ENCODE data around the gene TMEM242. TPM values are rescaled to one million over a fixed set of nuclear protein-coding genes. Genes with fewer than 3 reads are reported as not detected.

The TMEM242 gene
- total and polyA plus RNA-seq, 10 of the 15 experiments (the other 5 are each of a cell fraction or from before 2014, with no cell fraction given), result 2.8 to 9.8 (median 5.5) TPM

GRCh38 chr6:157372501-157373280 is 49.4 kb upstream of the TMEM242 start:
- peaks cover 15% of the 10 kb centered on the region for H3K4me1 ChIP-seq (ENCODE audit: control insufficient read depth, insufficient read depth, low read length)
- no peak for ATAC-seq
- TF ChIP-seq ZBTB33 (IDR thresholded peaks at IDR 0.05) (no peak), TAF1 (IDR thresholded peaks at IDR 0.05; ENCODE audit: borderline replicate concordance, low read depth, low read length) (no peak), BCLAF1 (IDR thresholded peaks at IDR 0.05) (no peak), SMAD1 (IDR thresholded peaks at IDR 0.05; ENCODE audit: low read depth, partially characterized antibody) (no peak), TBL1XR1 (IDR thresholded peaks at IDR 0.05; ENCODE audit: low read depth, low read length) (no peak), SMARCA5 (IDR thresholded peaks at IDR 0.05) (no peak), RAD21 (IDR thresholded peaks at IDR 0.05; ENCODE audit: insufficient read depth, low read depth, low read length) (no peak), POLR2A (IDR thresholded peaks at IDR 0.05; ENCODE audit: low read depth, low read length) (no peak), RCOR1 (conservative IDR thresholded peaks at IDR 0.05; ENCODE audit: low read depth, low read length) (no peak), BMI1 (IDR thresholded peaks at IDR 0.05; ENCODE audit: borderline replicate concordance) (no peak), ZNF622 (IDR thresholded peaks at IDR 0.05) (no peak), ATF7 (IDR thresholded peaks at IDR 0.05; ENCODE audit: low read depth) (no peak), EP300 (IDR thresholded peaks at IDR 0.05; ENCODE audit: borderline replicate concordance in 1 of 2, control insufficient read depth in 1 of 2, low read depth in 2 of 2, low read length in 2 of 2) (no peak), RELB (IDR thresholded peaks at IDR 0.05; ENCODE audit: low read depth) (no peak)

More at GRCh38 chr6:157372501-157373280, 49.4 kb upstream of the TMEM242 start:
- ChIA-PET CTCF (no interaction called here), RAD21 (ENCODE audit: unreplicated experiment) (interaction anchor here (1.2 to 1.4 kb wide), 3 partner anchors 12 to 89 kb away, joined by 3 to 4 read pairs (median 3); no protein-coding TSS in a partner anchor), SMC1A (ENCODE audit: uncharacterized antibody, unreplicated experiment) (interaction anchor here (0.6 to 3.8 kb wide), 4 partner anchors 7 to 107 kb away, joined by 3 to 17 read pairs (median 4); no protein-coding TSS in a partner anchor), POLR2A (interaction anchor here (0.6 kb wide), 1 partner anchor 17 kb away, joined by 4 read pairs; no protein-coding TSS in a partner anchor)
- WGBS (ENCODE audit: insufficient coverage, insufficient replicate concordance, low lambda C conversion rate, missing lambda C conversion rate), result 78% methylated on average over 10 of the region's 10 CpGs
- Histone ChIP-seq H3K4me3 (no peak overlapping the region), H4K20me1 (ENCODE audit: control insufficient read depth, insufficient read depth) (no peaks in the 10 kb centered on the region; the same call in none of the 2 replicates), H3K4me2 (ENCODE audit: control insufficient read depth, insufficient read depth) (no peak overlapping the region), H2AFZ (ENCODE audit: control insufficient read depth, low read depth, low read length) (no peak overlapping the region), H3K9ac (ENCODE audit: control insufficient read depth, insufficient read depth, low read length) (no peak overlapping the region), H3K27ac (ENCODE audit: control insufficient read depth, insufficient read depth) (no peak overlapping the region), H3K79me2 (ENCODE audit: control insufficient read depth, insufficient read depth, low read length) (no peaks in the 10 kb centered on the region), H3K9me3 (replicated peaks; ENCODE audit: control insufficient read depth, insufficient read depth, low read length) (no peaks in the 10 kb centered on the region), H3K27me3 (replicated peaks in 1 of 2; ENCODE audit: control insufficient read depth in 2 of 2, insufficient read depth in 2 of 2, low read length in 1 of 2) (peaks cover 0 to 8% of the 10 kb centered on the region in 2 experiments; a peak in 1 of 4 replicates), H3K36me3 (ENCODE audit: control insufficient read depth in 2 of 2, insufficient read depth in 2 of 2, low read length in 1 of 2) (no peaks in the 10 kb centered on the region)
- DNase-seq (ENCODE audit: low read depth, low spot score), result no peak
- no TSS peak for BruUV-seq (replicated peaks)
- intact Hi-C loops (cut with micrococcal nuclease; ENCODE audit: unreplicated experiment), result no loop called here
- in situ Hi-C loops (cut with MboI), result no loop called here
- no peak for FAIRE-seq
